PFSK-1 (cell line): ENCODE measurements around the gene UBE2I.

Experiments
- FOXP2 ChIP-seq: optimal IDR thresholded peaks from 2 replicates; pipeline ENCODE3; 2011; ENCODE audit warnings: borderline replicate concordance, control low read depth, inconsistent platforms; ENCODE audit not compliant: insufficient read depth; ENCODE audit errors: extremely low read length, extremely low read depth
- POLR2AphosphoS5 ChIP-seq: IDR thresholded peaks from 2 replicates; pipeline ENCODE4 v1.6.1; 2012; ENCODE audit warnings: low read depth, mild to moderate bottlenecking, control low read depth, low read length, moderate library complexity
- SIN3A ChIP-seq: IDR thresholded peaks from 2 replicates; pipeline ENCODE4 v1.6.1; 2012; ENCODE audit warnings: mild to moderate bottlenecking, low read length, moderate library complexity, borderline replicate concordance; ENCODE audit not compliant: insufficient read depth
- TAF1 ChIP-seq: IDR thresholded peaks from 2 replicates; pipeline ENCODE4 v1.6.1; 2012; ENCODE audit warnings: low read length, control low read depth, borderline replicate concordance; ENCODE audit not compliant: insufficient read depth
- TF ChIP-seq, protein P1 (sequence below), 2 experiments: IDR thresholded peaks; 2 replicates each; pipeline versions ENCODE4 v1.6.1 to v1.8.0; 2011 to 2012; ENCODE audit warnings: low read depth in 2 of 2, low read length in 2 of 2, control low read depth in 1 of 2, inconsistent platforms in 1 of 2, mild to moderate bottlenecking in 1 of 2, moderate library complexity in 1 of 2; ENCODE audit not compliant: insufficient read depth in 1 of 2

DNA sequence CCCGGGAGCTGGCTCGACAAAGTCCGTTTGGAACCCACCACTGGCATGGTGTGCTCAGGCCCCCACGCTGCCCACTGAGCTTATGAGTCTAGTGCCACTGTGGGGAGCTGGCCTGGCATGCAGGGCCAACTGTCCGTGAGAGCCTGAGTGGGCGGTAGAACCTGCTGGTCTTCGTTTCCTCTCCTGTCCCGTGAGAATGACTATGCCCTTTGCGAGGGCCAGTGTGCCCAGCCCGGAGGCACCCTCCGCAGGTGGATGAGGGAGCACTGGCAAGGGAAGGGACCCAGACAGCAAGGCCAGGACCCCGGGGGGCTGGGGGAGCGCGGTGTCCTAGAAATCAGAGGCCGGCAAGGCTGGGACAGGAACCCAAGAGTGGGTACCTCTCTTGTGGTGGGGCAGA lies 27.2 kb downstream of the UBE2I start:
- TF ChIP-seq POLR2AphosphoS5 (no peak), TAF1 (no peak), SIN3A (no peak), FOXP2 (no peak)
- TF ChIP-seq, protein P1, sequence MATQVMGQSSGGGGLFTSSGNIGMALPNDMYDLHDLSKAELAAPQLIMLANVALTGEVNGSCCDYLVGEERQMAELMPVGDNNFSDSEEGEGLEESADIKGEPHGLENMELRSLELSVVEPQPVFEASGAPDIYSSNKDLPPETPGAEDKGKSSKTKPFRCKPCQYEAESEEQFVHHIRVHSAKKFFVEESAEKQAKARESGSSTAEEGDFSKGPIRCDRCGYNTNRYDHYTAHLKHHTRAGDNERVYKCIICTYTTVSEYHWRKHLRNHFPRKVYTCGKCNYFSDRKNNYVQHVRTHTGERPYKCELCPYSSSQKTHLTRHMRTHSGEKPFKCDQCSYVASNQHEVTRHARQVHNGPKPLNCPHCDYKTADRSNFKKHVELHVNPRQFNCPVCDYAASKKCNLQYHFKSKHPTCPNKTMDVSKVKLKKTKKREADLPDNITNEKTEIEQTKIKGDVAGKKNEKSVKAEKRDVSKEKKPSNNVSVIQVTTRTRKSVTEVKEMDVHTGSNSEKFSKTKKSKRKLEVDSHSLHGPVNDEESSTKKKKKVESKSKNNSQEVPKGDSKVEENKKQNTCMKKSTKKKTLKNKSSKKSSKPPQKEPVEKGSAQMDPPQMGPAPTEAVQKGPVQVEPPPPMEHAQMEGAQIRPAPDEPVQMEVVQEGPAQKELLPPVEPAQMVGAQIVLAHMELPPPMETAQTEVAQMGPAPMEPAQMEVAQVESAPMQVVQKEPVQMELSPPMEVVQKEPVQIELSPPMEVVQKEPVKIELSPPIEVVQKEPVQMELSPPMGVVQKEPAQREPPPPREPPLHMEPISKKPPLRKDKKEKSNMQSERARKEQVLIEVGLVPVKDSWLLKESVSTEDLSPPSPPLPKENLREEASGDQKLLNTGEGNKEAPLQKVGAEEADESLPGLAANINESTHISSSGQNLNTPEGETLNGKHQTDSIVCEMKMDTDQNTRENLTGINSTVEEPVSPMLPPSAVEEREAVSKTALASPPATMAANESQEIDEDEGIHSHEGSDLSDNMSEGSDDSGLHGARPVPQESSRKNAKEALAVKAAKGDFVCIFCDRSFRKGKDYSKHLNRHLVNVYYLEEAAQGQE (IDR thresholded peaks at IDR 0.05; ENCODE audit: insufficient read depth in 1 of 2, low read depth in 2 of 2, low read length in 2 of 2) = no peak
